ENCODE data around the gene NCOA1.

DNA sequence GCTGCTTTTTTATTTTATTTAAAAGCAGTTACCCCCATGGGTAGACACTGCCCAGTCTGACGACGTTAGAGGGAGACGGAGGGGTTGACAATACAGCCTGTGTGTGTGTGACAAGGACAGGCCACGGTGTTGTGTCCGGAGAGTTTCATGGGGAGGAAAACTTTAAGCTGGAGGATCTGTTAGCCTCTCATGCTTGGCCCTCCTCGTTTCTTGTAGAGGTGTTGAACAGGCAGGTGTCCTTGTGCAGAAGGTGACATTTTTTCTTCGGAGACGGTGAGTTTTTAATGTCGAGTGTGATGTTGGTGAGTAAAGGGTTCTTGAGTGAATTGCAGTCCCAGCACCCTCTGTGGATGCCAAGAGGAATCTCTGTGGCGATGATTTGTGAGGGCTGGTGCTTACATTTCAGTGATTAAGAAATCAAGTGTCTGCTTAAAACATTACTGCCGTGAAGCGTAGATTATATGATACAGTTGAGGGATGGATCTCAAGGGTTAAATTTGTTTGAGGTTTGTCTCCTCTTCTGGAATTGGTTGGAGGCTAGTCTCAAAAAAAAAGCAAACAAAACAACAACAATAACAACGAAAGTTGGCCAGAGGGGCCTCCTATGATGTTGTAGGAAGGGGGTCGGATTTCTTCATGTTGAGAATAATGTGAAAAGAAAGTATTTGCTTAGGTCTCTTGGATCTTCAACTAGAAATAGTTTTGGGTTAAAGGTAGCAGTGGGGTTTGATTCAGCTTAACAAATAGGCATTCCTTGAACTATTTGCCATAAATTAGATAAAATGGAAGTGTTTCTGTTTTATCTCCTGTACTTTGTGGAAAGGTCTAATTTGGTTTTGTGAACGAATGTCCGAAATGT lies 1.6 kb downstream of the NCOA1 start:
- TF ChIP-seq, protein P1, sequence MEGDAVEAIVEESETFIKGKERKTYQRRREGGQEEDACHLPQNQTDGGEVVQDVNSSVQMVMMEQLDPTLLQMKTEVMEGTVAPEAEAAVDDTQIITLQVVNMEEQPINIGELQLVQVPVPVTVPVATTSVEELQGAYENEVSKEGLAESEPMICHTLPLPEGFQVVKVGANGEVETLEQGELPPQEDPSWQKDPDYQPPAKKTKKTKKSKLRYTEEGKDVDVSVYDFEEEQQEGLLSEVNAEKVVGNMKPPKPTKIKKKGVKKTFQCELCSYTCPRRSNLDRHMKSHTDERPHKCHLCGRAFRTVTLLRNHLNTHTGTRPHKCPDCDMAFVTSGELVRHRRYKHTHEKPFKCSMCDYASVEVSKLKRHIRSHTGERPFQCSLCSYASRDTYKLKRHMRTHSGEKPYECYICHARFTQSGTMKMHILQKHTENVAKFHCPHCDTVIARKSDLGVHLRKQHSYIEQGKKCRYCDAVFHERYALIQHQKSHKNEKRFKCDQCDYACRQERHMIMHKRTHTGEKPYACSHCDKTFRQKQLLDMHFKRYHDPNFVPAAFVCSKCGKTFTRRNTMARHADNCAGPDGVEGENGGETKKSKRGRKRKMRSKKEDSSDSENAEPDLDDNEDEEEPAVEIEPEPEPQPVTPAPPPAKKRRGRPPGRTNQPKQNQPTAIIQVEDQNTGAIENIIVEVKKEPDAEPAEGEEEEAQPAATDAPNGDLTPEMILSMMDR (IDR thresholded peaks at IDR 0.05): no peak
- TF ChIP-seq POLR2A (IDR thresholded peaks at IDR 0.05): no peak
